Stromal cell of bone marrow (primary cell): ENCODE measurements around the gene RNF157.

Experiments
- DNase-seq: peaks from one replicate; pipeline ENCODE4 v3.0.0-alpha.2; 2012; ENCODE audit warnings: low read depth

Gene RNF157

GRCh38 chr17:76156662-76156991 lies 83.7 kb downstream of the RNF157 start:
- DNase-seq = no peak

GRCh38 chr17:76155988-76156661 lies 84.2 kb downstream of the RNF157 start:
- no peak for DNase-seq

DNA sequence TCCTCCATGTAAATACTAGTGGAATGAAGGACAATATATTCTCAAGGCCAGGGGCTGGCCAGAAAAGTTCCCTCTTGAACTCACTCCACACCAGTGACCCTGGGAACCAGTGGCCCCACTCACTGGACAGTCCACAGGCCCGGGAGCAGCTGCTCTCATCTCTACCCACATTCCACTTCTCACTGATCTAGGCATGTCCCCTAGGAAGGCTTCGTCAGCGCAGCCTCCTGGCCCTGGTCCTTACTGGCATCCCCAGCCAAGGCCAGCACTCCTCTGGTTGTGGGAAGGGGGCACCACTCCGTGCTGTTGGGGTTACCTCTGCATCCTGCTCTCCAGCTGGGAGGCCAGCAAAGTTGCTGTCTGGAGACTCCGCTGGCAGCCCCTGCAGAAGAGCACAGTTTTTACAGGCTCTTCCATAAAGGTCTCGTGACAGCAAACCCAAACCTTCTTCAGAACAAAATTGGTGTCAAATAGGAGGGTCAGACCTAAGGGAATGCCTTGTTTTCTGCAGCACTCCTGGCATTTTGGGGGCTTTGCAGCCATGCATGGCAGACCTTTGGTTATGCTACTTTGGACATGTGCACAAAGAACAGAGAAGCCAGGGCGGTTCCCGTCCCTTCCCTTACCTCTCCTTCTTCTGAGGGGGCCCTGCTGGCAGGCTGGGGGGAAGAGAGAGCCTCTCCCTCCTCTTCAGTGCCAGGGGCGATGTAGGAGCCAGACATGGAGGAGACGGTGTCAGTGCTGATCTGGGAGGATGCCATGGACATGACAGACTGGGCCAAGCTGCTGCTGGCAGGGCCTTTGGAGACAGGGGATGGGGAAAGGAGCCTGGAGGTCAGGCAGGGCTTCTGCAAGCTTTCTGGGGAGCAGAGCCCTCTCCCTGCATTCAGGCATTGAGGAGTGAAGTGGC lies 85.1 kb downstream of the RNF157 start:
- DNase-seq = no peak

GRCh38 chr17:76154292-76154691 lies 86.0 kb downstream of the RNF157 start:
- DNase-seq = no peak

- no peak for DNase-seq
Observed at GRCh38 chr17:76153640-76154039, 86.7 kb downstream of the RNF157 start.

DNA sequence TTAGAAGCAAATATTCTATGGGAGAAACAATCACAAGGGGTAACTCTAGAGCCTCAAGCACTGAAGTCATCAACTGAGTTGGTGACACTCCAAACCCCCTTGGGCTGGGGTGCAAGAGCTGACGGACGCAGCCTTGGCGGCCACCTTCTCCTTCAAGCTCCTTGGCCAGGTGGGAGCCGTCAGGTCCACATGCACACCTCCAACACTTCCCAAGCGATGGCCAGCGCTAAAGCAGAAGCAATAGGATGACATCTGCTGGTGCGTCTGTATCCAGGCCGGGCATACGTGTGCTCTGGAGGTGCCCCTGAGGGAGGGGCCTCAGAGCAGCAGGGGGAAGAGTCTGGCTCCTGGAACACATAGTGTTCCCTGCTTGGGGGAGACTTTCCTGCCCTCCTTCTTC lies 87.1 kb downstream of the RNF157 start:
- DNase-seq = no peak

- no peak for DNase-seq
Observed at GRCh38 chr17:76152591-76152990, 87.7 kb downstream of the RNF157 start.

DNA sequence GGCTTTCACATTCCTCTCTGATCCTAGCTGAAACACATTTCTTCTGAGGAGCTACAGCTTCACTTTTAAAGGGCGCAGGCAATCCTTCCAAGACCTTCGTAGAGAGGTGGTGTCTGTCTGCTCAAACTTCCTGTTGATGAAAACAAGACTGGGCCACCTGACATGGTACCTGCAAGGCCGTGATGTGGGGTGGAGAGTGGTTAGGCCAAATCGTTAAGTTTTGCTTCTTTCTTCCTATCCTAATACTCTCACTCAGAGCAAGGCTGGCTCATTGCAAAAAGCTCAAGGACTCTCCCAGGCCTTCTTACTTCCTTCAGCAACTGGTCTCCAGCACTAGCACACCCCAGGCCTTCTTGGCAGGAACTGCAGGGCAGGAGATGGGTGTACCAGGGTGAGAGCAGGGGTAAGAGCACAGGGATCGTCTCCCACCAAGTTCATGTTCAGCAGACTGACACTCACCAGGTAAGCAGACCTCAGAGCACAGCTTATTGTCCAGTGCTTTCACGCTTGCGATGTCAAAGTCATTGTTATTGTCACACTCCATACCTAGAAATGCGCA lies 88.3 kb downstream of the RNF157 start:
- no peak for DNase-seq

GRCh38 chr17:76150712-76151622 lies 89.3 kb downstream of the RNF157 start:
- DNase-seq = no peak

GRCh38 chr17:76149214-76149613 lies 91.1 kb downstream of the RNF157 start:
- DNase-seq = no peak

DNA sequence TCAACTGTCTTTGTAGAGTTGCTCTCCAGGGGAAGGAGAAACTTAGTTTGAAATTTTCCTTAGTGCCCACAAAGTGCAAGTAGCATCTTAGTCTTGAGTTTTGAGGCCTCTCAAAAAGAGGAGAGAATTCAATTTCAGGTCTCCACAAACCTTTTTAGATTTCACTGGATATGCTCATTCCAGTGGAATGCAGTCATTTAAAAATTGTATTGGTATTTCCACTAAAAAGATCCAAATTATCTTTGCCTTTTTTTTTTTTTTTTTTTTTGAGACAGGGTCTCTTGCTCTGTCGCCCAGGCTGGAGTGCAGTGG lies 92.3 kb downstream of the RNF157 start:
- no peak for DNase-seq

GRCh38 chr17:76147211-76148014 lies 92.9 kb downstream of the RNF157 start:
- DNase-seq = peak; percentile 18

- no peak for DNase-seq
Observed at GRCh38 chr17:76146053-76146851, 94.0 kb downstream of the RNF157 start.

DNA sequence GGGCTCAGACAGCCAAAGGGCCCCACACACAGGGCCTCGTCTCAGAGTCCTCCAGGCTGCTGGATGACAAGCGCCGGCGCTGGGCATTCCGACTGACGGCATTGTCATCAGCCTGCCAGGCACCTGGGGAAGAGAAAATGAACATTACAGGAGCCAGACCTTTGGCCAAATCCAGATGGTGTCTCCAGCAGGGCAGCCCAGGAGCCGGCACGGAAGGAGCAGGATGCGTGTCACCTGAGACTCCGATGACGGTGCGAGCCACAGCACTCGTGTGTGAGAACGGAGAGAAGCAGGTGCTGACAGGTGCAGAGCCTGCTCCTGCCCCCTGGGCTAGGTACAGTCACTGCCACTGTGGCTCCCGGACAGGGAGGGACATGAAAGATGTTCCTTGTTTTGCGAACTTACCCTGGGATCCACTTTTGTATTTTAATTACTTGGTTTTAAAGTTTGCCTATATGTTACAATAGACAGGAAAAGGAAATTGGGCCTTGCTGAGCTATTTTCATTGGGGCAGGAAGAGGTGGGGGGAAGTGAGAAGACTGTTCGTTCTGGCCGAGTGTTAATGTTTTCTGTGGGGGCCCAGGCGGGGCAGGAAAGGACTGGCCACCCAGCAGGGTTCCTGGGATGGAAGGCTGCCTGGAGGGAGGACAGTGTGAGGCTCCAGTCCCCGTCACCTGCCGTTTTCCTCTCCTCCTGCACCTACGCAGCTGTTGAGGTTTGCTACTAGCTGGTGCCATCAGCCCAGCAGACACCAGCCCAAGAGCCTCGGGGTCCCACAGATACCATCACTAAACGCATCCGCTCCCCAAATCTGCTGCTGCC lies 94.9 kb downstream of the RNF157 start:
- DNase-seq = no peak

- no peak for DNase-seq
Observed at GRCh38 chr17:76142585-76143041, 97.7 kb downstream of the RNF157 start.

- no peak for DNase-seq
Observed at GRCh38 chr17:76142039-76142584, 98.2 kb downstream of the RNF157 start.

- peak; percentile 70 for DNase-seq
Observed at GRCh38 chr17:76141212-76142038, 98.9 kb downstream of the RNF157 start, which contains the start of gene FOXJ1. Gene FOXJ1, minus strand, starts transcription at chr17:76141245. Its CDS starts 850 bp downstream, at chr17:76140395.

GRCh38 chr17:76140661-76141211 lies 99.6 kb downstream of the RNF157 start:
- no peak for DNase-seq
